Colonic mucosa (tissue), 4 donors: ENCODE results near the gene RPRD1A. TPM values are rescaled to one million over a fixed set of nuclear protein-coding genes. Genes with fewer than 3 reads are reported as not detected.

Source experiments
- DNase-seq: peaks from one replicate; pipeline ENCODE4 v3.0.0-alpha.2; 2020
- H3K27ac ChIP-seq: fragments of 200-600 bp; one replicate; pipeline ENCODE4 v1.8.0; 2021
- H3K27me3 ChIP-seq: fragments of 200-600 bp; one replicate; pipeline ENCODE4 v1.8.0; 2021
- H3K36me3 ChIP-seq: fragments of 200-600 bp; one replicate; pipeline ENCODE4 v1.8.0; 2021
- H3K4me1 ChIP-seq: fragments of 200-600 bp; one replicate; pipeline ENCODE4 v1.8.0; 2021; ENCODE audit warnings: mild to moderate bottlenecking
- H3K4me3 ChIP-seq: fragments of 200-600 bp; one replicate; pipeline ENCODE4 v1.8.0; 2021
- H3K9ac ChIP-seq, 2 donors: one replicate each; pipeline ENCODE4 v1.7.0; 2013; ENCODE audit warnings: control low read depth in 2 of 2, low read depth in 2 of 2, low read length in 2 of 2
- H3K9me3 ChIP-seq: fragments of 200-600 bp; one replicate; pipeline ENCODE4 v1.8.0; 2021
- CTCF ChIP-seq: fragments of 200-600 bp; IDR thresholded peaks from one replicate; pipeline ENCODE4 v1.8.0; 2022; ENCODE audit warnings: antibody characterized with exemption, mild to moderate bottlenecking
- intact Hi-C: fragments of 100-400 bp; cut with DNase I; formaldehyde crosslinking; loops from one replicate; pipeline ENCODE4 v1.14.1; 2022
- total RNA-seq, 2 donors: library from RNA; stranded (reverse); fragmentation: NEBNext Ultra II Directional in 1 of 2; extraction: Animal tissue kit (Norgen Biotek cat#: 25700) in 1 of 2; gene quantifications; one replicate each; pipeline ENCODE4 v1.2.1, GENCODE V29; 2021
- donor health status: healthy.
- donor health status: DM: no; HTN: no; CAD: no.
- donor health status: DM: no; HTN: no; CAD: no.

The RPRD1A gene
- total RNA-seq, 2 donors from 2014 or later: 39.8 TPM

- Histone ChIP-seq H3K27me3 (no peaks in the 10 kb centered on the region), H3K4me1 (no peaks in the 10 kb centered on the region), H3K9me3 (no peaks in the 10 kb centered on the region), H3K27ac (no peak overlapping the region), H3K36me3 (peaks cover 8% of the 10 kb centered on the region), H3K9ac (no peak overlapping the region), H3K4me3 (no peak overlapping the region)
- DNase-seq: no peak
- intact Hi-C loops: no loop called here
- TF ChIP-seq CTCF: no peak
Observed at GRCh38 chr18:36109737-36110136, 42.4 kb upstream of the RPRD1A start.

GRCh38 chr18:36108601-36109000 is 41.2 kb upstream of the RPRD1A start:
- no peaks in the 10 kb centered on the region for H3K9me3 ChIP-seq
- DNase-seq: no peak
- H3K4me3 ChIP-seq: no peak overlapping the region
- no peak overlapping the region for H3K27ac ChIP-seq
- H3K36me3 ChIP-seq: peaks cover 8% of the 10 kb centered on the region
- H3K9ac ChIP-seq: no peak overlapping the region
- intact Hi-C loops: no loop called here
- no peaks in the 10 kb centered on the region for H3K4me1 ChIP-seq
- no peak for TF ChIP-seq CTCF
- H3K27me3 ChIP-seq: no peaks in the 10 kb centered on the region

DNA sequence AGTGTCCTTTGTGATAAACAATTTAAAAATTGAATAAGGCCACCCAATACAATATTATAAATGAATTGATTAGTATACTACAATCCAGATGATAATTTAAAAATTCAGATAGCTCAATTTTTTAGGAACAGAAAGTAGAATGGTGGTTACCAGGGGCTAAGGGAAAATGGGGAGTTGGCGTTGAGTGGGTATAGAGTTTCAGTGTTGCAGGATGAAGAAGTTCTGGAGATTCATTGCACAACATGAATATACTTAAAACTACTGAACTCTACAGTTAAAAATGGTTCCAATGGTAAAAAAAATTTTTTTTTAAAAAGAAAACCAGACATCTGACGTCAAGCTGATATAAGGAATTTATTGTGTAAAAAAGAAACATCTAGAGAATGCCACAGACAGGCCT is 40.8 kb upstream of the RPRD1A start:
- Histone ChIP-seq H3K9me3 (no peaks in the 10 kb centered on the region), H3K9ac (no peak overlapping the region), H3K27ac (no peak overlapping the region), H3K27me3 (no peaks in the 10 kb centered on the region), H3K4me3 (no peak overlapping the region), H3K4me1 (no peaks in the 10 kb centered on the region), H3K36me3 (peaks cover 8% of the 10 kb centered on the region)
- intact Hi-C loops: no loop called here
- no peak for TF ChIP-seq CTCF
- no peak for DNase-seq

GRCh38 chr18:36107477-36107876 is 40.1 kb upstream of the RPRD1A start:
- TF ChIP-seq CTCF: no peak
- no peak for DNase-seq
- intact Hi-C loops: no loop called here
- no peak overlapping the region for H3K4me3 ChIP-seq
- no peaks in the 10 kb centered on the region for H3K9me3 ChIP-seq
- no peak overlapping the region for H3K27ac ChIP-seq
- H3K9ac ChIP-seq: no peak overlapping the region
- no peaks in the 10 kb centered on the region for H3K27me3 ChIP-seq
- peaks cover 6% of the 10 kb centered on the region for H3K36me3 ChIP-seq
- H3K4me1 ChIP-seq: no peaks in the 10 kb centered on the region

DNA sequence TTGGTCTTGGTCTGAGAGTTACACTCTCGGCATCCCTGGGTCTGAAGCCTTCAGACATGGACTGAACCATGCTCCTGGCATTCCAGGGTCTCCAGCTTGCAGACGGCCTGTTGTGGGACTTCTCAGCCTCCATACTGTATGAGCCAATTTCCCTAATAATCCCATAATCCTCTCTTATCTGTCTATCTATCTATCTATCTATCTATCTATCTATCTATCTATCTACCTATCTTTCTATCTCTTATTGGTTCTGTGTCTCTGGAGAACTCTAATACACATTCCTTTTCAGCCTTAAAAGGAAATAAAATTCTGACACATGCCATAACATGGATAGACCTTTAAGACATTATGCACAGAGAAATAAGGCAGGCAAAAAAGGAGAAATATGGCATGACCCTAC is 37.4 kb upstream of the RPRD1A start:
- H3K36me3 ChIP-seq: no peaks in the 10 kb centered on the region
- H3K9ac ChIP-seq: no peak overlapping the region
- intact Hi-C loops: no loop called here
- H3K4me1 ChIP-seq: no peaks in the 10 kb centered on the region
- no peak for DNase-seq
- H3K27ac ChIP-seq: no peak overlapping the region
- no peaks in the 10 kb centered on the region for H3K9me3 ChIP-seq
- TF ChIP-seq CTCF: no peak
- no peaks in the 10 kb centered on the region for H3K27me3 ChIP-seq
- no peak overlapping the region for H3K4me3 ChIP-seq

- no peak overlapping the region for H3K4me3 ChIP-seq
- no peak for TF ChIP-seq CTCF
- intact Hi-C loops: no loop called here
Observed at GRCh38 chr18:36101943-36102342, 34.6 kb upstream of the RPRD1A start.

More at GRCh38 chr18:36101943-36102342, 34.6 kb upstream of the RPRD1A start:
- Histone ChIP-seq H3K27me3 (no peaks in the 10 kb centered on the region), H3K9ac (no peak overlapping the region), H3K4me1 (no peaks in the 10 kb centered on the region), H3K27ac (no peak overlapping the region), H3K9me3 (no peaks in the 10 kb centered on the region), H3K36me3 (no peaks in the 10 kb centered on the region)
- DNase-seq: no peak
